HG02943 (cell line): Measurements from ENCODE around the gene MAP3K10.

Experiments
- ATAC-seq: cut with Tn5 transposase; IDR thresholded peaks from one replicate; pipeline ENCODE4 v1.9.1; 2021; ENCODE audit warnings: mild to moderate bottlenecking, low read depth, moderate library complexity; ENCODE audit not compliant: unreplicated experiment

Gene MAP3K10

DNA sequence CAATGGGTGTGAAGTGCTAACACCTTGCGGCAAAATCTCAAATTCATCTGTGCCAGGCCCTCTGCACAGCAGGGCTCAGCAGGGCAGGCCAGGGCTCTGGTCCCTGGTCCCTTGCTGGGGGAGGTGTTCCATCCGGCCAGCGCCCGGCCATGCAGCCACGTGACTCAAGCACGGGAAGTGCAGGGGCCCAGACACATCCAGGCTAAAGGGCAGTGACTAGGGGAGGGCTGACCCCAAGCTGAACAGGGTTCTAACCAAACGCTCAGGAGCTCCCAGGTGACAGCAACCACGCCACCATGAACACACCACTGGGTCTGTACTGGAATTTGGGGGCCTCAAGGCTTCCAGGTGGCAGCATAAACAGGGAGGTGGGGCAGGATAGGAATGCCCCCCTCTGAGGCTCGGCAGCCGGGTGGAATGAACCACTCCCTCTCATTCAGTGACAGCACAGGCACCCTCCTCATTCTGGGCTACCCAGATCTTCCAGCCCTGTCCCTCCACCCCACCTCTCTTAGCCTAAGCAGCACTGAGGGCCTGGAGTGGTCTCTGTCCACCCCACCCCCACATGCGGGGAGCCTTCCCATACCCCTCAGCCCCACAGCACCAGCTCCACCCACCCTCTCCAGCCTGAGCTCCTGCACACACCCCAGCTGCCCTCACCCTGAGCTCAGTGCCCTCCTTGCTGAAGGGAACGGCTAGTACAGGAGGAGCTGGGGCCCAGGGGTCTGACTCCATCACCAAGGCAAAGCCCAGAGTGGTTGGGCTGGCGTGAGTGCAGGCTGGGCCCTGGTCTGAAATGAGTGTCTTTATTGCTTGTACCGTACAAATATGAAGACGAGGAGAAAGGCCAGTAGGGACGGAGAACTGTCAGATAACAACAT lies 40.6 kb downstream of the MAP3K10 start:
- no peak for ATAC-seq

DNA sequence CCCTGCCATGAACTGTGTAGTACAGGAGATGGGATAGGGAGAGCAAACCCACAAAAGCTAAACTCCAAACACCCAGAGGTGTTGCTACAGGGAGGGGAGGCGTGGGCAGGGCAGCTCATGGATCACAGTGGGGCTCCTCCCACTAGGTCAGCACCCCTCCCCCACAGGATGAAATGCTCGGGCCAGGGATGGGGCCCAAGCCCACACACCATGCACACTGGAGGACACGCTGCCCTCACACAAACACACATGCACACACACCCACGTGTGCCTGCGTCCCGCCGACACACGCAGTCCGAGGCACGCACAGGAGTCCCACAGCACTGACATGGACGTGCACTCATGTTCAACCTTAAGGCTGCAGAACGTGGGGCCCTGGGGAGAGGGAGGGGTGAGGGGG lies 41.3 kb downstream of the MAP3K10 start:
- no peak for ATAC-seq

DNA sequence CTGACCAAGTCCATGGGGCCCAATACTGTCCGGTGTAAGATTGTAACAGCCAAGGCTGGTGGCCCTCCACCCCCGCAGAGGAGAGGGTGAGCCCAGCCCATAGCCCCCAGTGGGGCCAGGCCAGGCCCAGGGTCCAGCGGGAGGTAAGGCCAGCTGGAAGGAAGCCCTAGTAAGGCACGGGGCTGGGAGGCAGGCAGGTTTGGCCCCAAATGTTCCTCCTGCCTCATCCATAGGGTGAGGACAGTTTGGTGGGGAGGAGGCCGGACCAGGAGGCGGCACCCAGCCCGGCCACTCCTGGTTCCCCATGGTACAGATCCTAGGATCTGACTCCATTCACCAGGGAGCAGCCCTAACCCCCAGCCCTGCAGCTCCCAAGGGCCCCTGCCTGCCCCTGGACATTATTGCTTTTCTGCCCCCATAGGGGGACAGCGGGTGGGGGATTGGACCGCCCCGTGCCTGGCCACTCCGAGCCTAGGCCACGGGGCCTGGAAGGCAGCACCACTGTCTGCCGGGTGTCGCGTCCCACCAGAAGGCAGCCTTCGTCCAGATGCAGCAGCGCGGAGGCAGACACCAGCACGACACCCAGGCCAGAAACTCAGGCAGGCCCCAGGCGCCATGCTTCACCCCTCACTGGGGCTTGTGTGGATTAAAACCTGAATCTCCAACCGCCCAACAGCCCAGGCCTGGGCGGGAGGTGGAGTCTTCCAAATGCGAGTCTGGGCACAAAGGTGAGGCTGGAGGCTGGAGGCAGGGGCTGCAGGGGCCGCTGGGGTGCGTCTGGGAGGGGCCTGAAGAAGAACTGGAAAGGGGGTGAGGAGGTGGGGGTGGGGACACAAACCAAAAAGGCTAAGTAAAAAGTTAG lies 42.0 kb downstream of the MAP3K10 start:
- ATAC-seq, result no peak

DNA sequence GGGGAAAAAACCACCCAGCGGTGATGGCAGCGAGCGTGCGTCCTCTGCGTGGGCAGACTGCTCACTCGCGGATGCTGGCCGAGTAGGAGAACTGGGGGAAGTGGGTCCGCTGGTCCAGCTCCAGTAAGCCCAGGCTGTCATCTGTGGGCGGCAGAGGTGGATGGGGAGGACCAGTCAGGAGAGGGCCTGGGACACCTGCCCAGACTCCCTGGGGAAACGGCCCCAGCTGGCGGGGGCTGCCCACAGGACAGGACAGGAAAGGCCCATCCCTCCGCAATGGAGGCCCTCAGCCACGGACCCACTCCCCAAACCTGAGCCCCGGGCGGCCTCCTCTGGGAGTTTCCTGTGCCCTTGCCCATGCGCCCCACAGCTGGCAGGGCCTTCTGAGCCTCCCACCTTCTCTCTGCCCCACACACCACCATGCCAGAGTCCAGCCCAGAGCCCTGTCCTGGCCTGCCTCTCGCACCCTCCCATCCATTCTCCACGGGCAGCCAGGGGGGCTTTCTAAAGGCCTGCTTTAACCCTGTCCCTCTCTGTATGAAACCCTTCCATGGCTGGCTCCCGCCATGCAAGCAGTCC lies 42.7 kb downstream of the MAP3K10 start:
- ATAC-seq, result no peak

DNA sequence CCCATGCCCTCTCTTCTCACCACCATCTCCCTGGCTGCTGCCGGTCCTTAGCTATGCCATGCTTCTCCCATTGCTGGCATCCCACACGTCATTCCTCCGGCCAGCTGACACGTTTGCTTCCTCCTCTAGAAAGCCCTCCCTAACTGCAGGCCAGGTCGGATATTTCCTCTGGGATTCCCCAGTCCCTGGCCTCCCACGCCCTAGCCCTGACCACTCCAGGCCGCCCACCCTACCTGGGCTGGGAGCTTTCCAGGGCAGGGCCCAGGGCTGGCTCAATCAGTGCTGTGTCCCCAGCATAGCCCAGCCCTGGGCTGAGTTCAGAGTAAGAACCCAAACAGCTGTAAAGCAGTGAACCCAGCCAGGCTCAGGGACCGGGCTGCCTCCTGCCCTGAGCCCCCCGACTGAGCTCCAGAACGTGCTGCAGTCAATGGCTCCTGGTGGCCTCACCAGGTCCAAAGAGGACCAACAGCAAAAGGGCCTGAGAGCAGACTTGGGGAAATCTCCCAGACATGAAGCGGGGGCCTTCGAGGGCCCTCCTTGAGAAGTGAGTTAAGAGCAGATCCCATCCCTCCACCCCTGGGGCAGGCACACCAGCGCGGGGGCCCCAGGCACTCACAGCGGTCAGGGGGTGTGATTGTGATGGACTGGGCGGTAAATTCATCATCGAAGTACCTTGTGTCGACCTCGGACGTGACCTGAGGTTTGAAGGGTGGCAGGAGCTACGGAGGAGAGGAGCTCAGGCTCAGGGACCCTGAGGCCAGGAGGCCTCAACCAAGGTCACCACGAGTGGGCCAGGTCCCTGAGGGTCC lies 43.4 kb downstream of the MAP3K10 start:
- ATAC-seq, result no peak

DNA sequence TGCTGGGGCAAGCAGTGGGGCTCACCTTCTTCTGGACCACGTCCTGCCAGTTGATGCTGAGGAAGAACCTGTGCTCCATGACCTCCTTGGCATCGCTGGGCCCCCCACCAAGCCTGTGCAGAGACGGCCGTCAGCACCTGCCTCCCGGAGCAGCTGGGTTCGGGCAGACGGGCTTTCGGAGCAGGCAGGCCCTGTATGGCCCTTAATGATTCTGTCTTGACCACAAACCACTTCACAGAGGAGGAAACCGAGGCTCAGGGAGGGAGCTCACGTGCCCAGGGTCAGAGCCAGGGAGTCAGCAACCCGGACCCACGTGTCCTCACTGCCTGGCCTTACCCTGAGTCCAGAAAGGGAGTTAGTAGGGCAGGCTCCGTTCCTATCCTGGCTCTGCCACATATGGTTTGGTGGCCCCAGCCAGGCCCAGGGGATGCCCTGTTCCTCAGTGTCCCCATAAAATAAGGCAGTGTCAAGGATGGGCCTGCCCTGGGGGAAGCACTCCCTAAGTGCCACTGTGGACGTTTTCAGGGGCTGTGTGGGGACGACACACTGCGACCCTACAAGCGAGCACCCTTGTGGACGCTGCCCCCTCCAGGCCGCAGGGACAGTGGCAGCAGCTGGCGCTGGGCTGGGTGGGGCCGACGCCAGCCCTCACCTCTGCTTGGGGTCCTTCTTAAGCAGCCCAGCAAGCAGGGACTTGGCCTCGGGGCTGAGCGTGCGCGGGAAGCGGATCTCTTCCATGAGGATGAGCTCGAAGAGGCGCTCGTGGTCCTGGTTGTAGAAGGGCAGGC lies 44.2 kb downstream of the MAP3K10 start:
- ATAC-seq, result no peak

DNA sequence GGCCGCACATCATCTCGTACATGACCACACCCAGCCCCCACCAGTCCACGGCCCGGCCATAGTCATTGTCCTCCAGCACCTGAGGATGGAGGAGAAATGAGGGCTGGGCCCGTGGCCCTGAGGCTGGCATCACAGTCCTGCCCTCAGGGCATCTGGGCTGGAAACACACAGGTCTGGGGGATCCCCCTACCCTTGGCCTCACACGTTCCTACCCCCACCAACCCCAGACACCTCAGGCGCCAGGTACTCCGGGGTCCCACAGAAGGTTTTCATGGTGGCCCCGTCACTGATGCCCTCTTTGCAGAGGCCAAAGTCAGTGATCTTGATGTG lies 44.8 kb downstream of the MAP3K10 start:
- ATAC-seq, result no peak

DNA sequence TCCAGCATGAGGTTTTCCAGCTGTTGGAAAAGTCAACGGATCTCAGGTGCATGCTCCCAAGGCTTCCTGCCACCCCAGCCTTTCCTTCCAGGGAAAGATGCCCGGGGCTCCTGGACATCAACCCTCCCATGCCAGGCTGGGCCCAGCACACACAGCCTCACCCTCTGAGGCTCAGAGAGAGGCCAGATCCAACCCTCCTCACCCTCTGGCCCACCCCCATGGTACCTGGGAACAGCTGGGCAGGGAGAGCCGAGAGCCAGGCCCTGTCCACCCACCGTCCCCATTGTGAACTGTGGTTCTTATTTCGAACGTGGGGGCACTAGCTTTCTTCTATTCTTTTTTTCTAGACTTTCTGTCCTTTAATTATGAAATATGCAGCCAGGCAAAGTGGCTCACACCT lies 45.1 kb downstream of the MAP3K10 start:
- ATAC-seq, result no peak

DNA sequence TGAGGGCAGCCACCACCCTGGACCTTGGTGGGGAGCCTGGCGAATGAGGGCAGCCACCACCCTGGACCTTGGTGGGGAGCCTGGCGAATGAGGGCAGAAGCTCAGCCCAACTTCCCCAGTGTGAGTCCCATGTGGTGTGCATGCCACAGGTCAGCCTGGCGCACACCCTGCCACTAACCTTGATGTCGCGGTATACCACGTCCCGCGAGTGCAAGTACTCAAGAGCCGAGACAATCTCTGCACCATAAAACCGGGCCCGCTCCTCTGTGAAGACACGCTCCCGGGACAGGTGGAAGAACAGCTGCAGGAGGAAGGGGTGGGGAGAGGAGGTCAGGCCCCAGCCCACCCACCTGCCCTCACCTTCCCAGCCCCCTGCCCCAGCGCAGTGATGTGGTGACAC lies 46.6 kb downstream of the MAP3K10 start:
- no peak for ATAC-seq

DNA sequence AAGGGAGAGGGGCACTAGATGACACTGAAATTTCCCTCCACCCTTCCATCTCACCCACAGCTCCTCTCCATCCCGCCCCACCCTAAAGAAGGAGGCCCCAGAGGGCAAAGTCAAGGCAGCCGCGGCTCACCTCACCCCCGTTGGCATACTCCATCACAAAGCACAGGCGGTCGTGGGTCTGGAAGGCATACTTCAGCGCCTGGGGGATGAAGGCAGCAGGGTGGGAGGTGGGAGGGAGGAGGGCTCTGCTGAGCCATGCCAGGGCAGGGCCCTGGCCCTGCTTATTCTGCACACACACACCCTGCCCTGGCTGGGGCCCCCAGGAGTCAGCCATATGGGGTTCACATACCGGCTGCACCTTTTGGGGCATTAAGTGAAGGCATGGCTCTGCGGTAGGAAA lies 47.5 kb downstream of the MAP3K10 start:
- ATAC-seq, result no peak

DNA sequence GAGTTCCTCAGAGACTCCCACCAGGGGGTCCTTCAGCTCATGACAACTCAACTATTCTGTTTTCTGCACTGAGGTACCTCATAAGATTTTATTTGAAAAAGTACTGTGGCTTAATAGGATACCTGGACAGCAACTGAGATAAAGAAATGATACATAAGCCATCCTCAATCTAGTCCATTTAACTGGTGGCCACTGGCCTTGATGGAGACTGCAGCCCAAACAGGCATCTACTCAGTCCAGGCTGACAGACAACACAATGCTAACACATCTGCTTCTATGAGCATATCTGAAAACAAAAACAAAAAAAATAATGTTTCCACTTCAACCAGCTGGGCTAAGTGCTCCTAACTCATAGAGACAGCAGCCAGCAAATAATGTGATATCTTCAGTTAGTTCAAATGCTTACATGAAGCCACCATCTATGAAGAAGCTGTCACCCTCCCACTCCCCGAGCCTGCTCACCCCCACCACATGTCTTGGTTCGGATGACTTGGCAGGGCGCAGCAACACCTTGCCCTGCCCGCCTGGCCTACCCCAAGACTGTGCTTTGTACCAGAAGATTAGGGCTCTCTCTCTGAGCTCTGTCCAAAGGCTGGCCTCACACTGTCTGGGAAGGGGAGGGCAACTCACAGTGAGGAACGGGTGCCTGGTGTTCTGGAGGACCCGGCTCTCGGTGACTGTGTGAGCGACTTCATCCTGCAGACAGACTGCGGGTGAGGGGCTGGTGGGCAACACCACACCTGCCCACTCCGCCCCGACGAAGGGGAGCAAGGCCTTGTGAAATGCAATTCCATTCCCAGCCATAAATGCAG lies 48.4 kb downstream of the MAP3K10 start:
- no peak for ATAC-seq

DNA sequence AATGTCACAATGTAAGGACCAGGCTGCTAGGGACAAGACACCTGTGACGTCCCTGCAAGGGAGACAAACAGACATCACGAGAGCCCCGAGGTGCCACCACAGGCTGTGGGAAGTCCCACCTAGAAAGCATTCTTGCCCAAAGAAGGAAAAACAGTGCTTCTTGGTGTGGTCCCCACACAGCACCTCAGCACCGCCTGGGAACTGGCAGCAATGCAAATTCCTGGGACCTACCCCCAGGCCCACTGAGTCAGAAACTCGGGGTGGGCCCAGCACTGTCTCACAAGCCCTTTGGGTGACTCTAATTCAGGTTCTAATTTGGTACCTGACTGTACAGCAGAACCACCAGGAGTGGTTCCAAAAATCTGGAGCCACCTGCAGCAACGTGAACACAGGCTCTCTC lies 49.1 kb downstream of the MAP3K10 start:
- ATAC-seq, result no peak

DNA sequence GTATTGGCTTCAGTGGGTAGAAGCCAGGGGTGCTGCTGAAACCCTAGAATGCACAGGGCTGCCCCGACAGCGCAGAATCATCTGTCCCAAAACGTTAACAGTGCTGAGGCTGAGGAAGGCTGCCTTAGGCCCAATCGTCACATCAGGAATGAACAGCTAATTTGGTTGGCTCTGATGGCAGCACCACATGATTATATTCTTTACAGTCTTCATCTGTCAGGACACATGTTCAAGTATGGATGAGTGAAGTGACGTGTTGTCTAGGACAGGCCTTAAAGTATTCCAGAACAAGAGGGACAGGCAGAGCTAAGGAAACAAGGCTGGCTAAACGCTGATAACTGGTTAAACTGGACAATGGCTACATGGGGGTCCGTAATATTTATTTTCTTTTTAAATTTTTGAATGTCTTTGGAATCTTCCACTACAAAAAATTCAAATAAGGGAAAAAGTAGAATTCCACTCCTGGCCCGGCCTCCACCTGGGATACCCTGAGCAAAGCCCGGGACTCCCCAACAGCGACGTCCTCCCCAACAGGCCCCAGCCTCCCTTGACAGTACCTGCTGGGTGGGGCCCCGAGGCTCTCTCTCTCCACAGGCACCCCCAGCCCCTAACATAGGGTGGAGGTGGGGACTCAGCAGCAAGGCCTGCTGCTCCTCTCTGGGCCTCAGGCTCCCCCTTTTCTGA lies 50.0 kb downstream of the MAP3K10 start:
- ATAC-seq, result no peak

DNA sequence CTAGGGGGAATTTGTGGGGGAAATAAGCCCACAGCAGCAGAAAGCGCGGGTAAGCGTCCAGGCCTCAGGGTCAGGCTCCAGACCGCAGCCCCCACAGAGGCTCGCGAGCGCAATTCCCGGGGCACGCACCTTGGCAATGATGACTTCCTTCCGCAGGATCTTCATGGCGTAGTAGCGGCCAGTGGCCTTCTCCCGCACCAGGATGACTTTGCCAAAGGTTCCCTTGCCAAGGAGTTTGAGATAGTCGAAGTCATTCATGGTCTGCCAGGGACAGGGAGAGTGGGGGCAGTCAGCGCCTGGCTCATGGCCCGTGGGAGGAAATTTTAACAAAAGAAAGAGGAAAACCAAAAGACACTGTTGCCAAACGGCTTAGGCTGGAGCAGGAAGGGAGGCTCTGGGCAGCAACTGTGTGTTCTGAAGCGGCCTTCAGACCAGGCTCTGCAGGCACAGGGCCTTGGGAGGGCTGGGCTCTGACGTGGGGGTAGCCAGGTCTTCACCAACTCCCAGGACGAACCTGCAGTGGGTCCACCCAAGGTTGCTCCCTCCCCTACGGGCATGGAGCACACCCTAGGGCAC lies 50.7 kb downstream of the MAP3K10 start:
- ATAC-seq, result no peak

DNA sequence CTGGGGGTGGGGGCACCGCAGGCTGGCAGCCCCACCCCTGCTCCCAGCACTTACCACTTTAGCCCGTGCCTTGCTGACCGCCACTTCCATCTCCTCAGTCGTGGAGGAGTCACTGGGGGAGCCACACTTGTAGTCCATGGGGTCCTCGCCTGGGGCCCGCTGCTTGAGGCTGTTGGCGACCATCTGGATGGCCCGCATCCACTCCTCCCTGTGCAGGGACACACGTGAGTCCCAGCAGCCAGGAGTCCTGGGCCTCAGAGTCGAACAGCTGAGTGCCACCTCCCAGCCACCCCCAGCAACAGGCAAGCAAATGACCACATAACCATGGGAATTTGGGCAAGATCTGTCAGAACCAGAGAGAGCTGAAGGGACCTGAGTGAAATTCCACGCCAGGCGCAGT lies 51.3 kb downstream of the MAP3K10 start:
- no peak for ATAC-seq

DNA sequence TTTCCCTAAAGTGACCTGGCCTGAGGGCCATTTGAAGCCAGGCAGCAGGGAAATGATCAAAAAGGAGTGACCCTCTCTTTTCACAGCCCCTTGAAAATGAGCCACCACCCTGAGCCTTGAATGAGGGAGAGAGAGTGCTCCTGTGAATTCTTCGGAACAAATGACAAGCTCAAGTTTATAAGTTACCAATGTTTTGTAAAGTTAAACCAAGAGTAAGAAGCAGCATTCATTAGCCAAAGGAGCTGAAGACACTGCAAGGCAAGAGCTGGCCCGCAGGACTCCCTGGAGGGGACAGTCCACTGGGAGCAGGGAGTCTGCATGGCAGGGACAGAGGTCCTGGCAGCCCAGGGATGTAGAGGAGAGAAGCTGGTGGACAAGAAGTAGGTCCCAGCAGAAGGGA lies 52.0 kb downstream of the MAP3K10 start:
- ATAC-seq, result no peak

DNA sequence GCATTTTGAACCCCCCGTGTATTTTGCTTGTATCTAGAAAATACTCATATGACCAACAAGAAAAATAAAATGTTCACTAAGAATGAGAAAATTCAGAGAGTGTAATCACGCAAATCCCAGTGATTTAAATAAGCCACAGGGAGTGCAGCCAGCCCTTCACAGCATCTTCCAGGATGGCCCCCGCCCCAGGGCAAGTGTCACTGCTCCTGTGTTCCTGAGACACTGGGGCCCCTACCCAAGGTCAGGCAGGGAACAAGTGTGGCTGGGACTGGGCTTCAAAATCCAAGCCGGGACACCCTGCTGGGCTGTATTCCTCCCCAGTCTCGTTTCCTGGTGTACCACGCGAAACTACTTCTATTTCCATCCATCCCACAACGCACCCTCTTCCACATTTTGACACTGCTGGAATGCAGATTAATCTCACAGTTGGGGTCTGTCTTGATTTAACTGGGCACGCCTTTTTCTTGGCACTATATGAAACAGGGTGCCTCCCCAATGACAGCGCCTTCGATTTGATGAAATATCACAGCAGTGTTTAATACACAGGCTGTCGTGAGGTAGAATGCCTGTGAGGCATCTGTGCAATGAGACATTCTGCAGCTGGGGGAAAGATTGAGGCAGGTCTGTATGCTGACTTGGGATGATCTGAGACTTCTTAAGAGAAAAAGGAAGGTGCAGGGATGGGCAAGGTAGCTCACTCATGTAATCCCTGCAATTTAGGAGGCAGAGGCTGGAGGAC lies 53.5 kb downstream of the MAP3K10 start:
- no peak for ATAC-seq
